GM18519 (cell line): ENCODE measurements around the gene LHPP.
"Not testable (repeated sequence)": the region's sequence is repeated elsewhere in the genome, so short reads cannot be mapped to it uniquely, and the experiment has no call there.

ENCODE experiments used
- ATAC-seq: cut with Tn5 transposase; IDR thresholded peaks from one replicate; pipeline ENCODE4 v1.9.1; 2021; ENCODE audit warnings: mild to moderate bottlenecking, moderate library complexity; ENCODE audit not compliant: unreplicated experiment, low FRiP score

LHPP gene

DNA sequence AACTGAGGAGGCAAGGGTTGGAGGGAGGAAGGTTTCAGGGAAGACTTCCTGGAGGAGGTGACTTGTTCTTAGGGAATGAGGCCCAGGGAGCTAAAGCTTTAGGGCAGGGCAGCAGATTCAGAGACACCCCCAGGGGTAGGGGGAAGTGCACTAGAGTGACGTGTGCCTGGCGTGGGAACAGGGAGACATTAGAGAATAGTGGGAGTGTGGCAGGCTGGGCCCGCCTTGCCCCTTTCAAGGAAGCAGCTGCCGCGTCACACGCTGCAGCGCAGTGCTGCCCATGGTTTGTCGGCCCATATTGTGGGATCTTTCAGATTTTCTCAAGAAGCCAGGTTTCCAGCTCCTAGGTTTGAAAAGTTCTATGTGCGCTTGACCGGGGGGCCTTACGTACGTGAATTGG, 139.4 kb downstream of the LHPP start:
- ATAC-seq, result no peak

GRCh38 chr10:124601431-124602120, 140.0 kb downstream of the LHPP start:
- ATAC-seq, result no peak

DNA sequence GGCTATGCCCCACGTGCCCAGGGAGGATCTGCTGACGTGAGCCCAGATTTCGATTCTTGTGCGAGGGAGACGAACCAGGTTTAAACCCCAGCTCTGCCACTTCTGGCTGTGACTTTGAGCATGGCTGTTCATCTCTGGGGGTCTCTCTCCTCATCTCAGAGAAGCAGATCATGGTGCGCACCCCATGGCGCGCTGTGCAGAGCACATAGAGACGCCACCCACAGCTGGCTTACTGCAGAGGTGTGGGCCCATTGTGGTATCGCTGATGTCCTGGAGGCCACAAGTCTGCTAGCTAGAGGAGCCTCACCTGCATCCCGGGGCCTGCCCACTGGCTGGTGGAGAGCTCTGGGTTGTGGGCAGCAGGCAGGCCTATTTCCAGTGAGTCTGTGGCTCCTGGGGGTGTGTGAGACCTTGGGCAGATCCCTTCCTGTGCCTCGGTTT, 140.5 kb downstream of the LHPP start:
- ATAC-seq, result no peak

- ATAC-seq, result no peak
Measured at GRCh38 chr10:124602646-124603365, 141.2 kb downstream of the LHPP start.

- no peak for ATAC-seq
Measured at GRCh38 chr10:124603376-124604213, 142.0 kb downstream of the LHPP start.

- no peak for ATAC-seq
Measured at GRCh38 chr10:124604214-124605000, 142.8 kb downstream of the LHPP start.

- ATAC-seq, result no peak
Measured at GRCh38 chr10:124605001-124605370, 143.4 kb downstream of the LHPP start.

- no peak for ATAC-seq
Measured at GRCh38 chr10:124605481-124605855, 143.8 kb downstream of the LHPP start.

- no peak for ATAC-seq
Measured at GRCh38 chr10:124605856-124606812, 144.5 kb downstream of the LHPP start.

DNA sequence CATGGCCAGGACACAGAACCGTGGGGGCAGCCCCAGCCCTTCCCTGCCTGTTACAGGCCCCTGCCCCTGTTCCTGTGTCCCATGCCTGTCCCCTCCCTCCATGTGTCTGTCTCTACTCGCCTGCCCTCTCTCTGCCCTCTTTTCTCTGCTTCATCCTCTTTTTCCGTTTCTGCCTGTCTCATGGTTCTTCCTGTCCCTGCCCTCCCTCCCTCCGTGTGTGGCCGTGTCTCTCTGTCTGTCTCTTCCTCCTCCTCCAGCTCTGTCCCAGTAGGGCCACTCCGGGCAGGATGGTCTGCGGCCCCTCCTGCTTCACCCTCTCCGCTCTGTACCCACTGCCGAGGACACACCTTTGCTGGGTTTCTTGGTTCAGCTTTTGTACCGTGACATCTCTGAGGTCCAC, 145.2 kb downstream of the LHPP start:
- no peak for ATAC-seq

- ATAC-seq, result no peak
Measured at GRCh38 chr10:124607693-124608092, 146.1 kb downstream of the LHPP start.

DNA sequence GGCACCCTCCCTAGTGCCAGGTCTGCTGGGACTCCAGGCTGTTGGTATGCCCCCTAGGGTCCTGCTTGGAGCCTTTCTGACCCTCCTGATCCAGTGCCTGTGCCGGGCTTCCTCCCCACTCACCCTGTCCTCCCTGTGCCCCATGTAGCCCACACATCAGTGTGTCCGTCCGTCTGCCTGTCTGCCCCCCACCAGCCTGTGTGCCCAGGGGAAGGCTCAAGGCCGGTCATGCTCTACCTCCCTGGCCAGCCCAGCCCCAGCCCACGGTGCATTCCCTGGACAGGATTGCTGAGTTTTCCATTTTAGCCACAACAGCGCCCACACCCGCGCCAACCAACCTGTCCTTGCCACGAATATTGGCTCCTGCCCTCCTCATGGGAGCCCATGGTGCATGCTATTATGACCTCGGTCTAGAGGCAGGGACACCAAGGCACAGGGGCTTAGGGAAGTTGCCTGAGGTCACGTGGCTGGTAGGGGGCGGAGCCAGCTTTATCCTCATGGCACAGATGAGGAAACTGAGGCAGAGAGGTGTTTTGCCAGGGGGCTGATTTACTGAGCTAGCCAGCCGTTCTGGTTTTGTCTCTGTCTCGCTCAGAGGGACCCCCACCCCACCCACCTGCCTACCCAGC, 146.6 kb downstream of the LHPP start:
- ATAC-seq, result no peak

GRCh38 chr10:124609698-124610097, 148.1 kb downstream of the LHPP start:
- ATAC-seq, result no peak

DNA sequence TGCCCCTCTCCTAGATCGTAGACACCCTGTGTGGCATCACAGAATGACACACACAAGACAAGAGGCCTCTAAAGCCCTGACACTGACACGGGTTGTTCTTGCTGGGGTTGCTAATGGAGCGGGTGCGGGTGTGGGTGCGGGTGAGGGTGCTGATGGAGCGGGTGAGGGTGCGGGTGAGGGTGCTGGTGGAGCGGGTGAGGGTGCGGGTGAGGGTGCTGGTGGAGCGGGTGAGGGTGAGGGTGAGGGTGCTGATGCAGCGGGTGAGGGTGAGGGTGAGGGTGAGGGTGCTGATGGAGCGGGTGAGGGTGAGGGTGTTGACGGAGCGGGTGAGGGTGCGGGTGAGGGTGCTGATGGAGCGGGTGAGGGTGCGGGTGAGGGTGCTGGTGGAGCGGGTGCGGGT, 148.6 kb downstream of the LHPP start:
- not testable (repeated sequence) for ATAC-seq

- ATAC-seq, result not testable (repeated sequence)
Measured at GRCh38 chr10:124610851-124611250, 149.2 kb downstream of the LHPP start.

- no peak for ATAC-seq
Measured at GRCh38 chr10:124611738-124612137, 150.1 kb downstream of the LHPP start.

DNA sequence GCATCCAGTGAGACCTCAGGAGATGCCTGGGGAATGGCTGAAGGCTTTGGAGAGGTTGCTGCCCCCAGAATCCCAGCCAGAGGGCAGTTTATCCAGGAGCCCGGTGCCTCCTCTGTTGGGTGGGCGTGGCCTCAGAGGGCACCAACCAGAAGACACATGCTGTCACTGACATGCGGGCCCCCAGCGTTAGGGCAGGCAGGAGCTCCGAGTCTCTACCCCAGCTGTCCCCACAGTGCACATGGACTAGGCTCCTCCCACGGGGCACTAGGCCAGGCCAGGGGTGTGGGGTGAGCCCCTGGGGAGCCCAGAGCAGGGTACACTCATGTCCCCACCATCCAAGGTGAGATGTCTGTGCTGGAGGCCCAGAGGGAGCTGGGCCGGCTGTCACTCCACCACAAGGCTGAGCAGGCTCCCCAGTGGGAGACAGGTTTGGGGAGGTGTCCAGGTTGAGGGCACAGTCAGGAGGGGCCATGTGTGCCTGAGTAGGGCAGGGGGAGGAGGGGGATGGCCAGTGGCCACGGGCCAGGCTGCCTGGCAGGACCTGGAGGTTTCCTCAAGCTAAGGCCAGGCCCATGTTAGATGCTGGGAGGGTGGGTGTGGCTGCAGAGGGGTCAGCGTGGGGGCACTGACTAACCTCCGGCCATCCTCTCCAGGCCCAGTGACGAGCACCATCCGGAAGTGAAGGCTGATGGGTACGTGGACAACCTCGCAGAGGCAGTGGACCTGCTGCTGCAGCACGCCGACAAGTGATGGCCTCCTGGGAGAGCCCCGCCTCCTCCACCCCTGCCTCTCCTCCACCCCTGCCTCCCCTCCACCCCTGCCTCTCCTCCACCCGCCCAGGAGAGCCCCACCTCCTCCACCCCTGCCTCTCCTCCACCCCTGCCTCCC, 151.2 kb downstream of the LHPP start:
- no peak for ATAC-seq
